SK-N-SH (cell line): ENCODE measurements around the gene FEM1C.

Experiments used
- EZH2phosphoT487 ChIP-seq: fragments of 200-600 bp; sonication (generic); IDR thresholded peaks from 2 replicates; pipeline ENCODE4 v1.6.1; 2017; ENCODE audit warnings: low read depth, mixed run types, mild to moderate bottlenecking, antibody characterized with exemption, moderate library complexity, borderline replicate concordance
- JUND ChIP-seq: IDR thresholded peaks from 2 replicates; pipeline ENCODE4 v1.4.0; 2012
- TF ChIP-seq, protein P1 (sequence below): fragments of 200-600 bp; sonication (generic); IDR thresholded peaks from 2 replicates; pipeline ENCODE4 v1.6.1; 2017; ENCODE audit warnings: antibody characterized with exemption, mild to moderate bottlenecking, moderate library complexity

GRCh38 chr5:115544043-115544435 is 536 bp downstream of the FEM1C start:
- TF ChIP-seq, protein P1, sequence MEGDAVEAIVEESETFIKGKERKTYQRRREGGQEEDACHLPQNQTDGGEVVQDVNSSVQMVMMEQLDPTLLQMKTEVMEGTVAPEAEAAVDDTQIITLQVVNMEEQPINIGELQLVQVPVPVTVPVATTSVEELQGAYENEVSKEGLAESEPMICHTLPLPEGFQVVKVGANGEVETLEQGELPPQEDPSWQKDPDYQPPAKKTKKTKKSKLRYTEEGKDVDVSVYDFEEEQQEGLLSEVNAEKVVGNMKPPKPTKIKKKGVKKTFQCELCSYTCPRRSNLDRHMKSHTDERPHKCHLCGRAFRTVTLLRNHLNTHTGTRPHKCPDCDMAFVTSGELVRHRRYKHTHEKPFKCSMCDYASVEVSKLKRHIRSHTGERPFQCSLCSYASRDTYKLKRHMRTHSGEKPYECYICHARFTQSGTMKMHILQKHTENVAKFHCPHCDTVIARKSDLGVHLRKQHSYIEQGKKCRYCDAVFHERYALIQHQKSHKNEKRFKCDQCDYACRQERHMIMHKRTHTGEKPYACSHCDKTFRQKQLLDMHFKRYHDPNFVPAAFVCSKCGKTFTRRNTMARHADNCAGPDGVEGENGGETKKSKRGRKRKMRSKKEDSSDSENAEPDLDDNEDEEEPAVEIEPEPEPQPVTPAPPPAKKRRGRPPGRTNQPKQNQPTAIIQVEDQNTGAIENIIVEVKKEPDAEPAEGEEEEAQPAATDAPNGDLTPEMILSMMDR, result no peak
- TF ChIP-seq EZH2phosphoT487 (no peak), JUND (no peak)
